ENCODE results near the gene THEMIS2. TPM values are rescaled to one million over a fixed set of nuclear protein-coding genes. Genes with fewer than 3 reads are reported as not detected.

THEMIS2 gene
- total and polyA plus RNA-seq, 2 of the 13 experiments (the other 11 are each of a cell fraction or from before 2014, with no cell fraction given) = 0.38 to 1.5 TPM

DNA sequence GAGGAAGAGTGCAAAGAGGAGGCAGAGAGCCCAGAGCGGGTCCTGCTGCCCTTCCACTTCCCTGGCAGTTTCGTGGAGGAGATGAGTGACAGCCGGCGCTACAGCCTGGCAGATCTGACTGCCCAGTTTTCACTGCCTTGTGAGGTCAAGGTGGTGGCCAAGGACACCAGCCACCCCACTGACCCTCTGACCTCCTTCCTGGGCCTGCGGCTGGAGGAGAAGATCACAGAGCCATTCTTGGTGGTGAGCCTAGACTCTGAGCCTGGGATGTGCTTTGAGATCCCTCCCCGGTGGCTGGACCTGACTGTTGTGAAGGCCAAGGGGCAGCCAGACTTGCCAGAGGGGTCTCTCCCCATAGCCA, 10.2 kb downstream of the THEMIS2 start:
- no peaks in the 10 kb centered on the region for H3K27me3 ChIP-seq (ENCODE audit: control insufficient read depth in 1 of 2, insufficient read depth in 2 of 2, low read length in 2 of 2)
- H3K27ac ChIP-seq (ENCODE audit: extremely low read length, insufficient read depth, low read length) = no peak overlapping the region
- H2AFZ ChIP-seq (ENCODE audit: low read length) = no peak overlapping the region
- no TSS peak for BruUV-seq (replicated peaks)
- no peak overlapping the region for H3K4me3 ChIP-seq (replicated peaks in 1 of 3; ENCODE audit: insufficient read depth in 1 of 3, low read depth in 2 of 3, low read length in 3 of 3)
- peaks cover 11% of the 10 kb centered on the region for H3K4me1 ChIP-seq (ENCODE audit: insufficient read depth, low read length)
- TF ChIP-seq ZNF615 (CRISPR knock-in tag; IDR thresholded peaks at IDR 0.05; ENCODE audit: borderline replicate concordance) (no peak), XBP1 (CRISPR knock-in tag; IDR thresholded peaks at IDR 0.05) (no peak), RXRA (CRISPR knock-in tag; IDR thresholded peaks at IDR 0.05) (peak; percentile 55; the same call in 1 of the 2 replicates), HNF4A (CRISPR knock-in tag; IDR thresholded peaks at IDR 0.05) (0 out of 2 replicates have a peak, but pooled peaks have one; percentile 11), RARA (CRISPR knock-in tag; IDR thresholded peaks at IDR 0.05) (peak; percentile 49; the same call in 1 of the 2 replicates), ZFP41 (CRISPR knock-in tag; IDR thresholded peaks at IDR 0.05; ENCODE audit: borderline replicate concordance) (no peak), ZNF12 (CRISPR knock-in tag; IDR thresholded peaks at IDR 0.05) (no peak), ZNF33A (CRISPR knock-in tag; IDR thresholded peaks at IDR 0.05; ENCODE audit: borderline replicate concordance) (no peak)
- TF ChIP-seq, protein P1, sequence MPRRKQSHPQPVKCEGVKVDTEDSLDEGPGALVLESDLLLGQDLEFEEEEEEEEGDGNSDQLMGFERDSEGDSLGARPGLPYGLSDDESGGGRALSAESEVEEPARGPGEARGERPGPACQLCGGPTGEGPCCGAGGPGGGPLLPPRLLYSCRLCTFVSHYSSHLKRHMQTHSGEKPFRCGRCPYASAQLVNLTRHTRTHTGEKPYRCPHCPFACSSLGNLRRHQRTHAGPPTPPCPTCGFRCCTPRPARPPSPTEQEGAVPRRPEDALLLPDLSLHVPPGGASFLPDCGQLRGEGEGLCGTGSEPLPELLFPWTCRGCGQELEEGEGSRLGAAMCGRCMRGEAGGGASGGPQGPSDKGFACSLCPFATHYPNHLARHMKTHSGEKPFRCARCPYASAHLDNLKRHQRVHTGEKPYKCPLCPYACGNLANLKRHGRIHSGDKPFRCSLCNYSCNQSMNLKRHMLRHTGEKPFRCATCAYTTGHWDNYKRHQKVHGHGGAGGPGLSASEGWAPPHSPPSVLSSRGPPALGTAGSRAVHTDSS (CRISPR knock-in tag; conservative IDR thresholded peaks at IDR 0.05) = no peak
- WGBS (ENCODE audit: low lambda C conversion rate) = 100% methylated on average over 2 of the region's 6 CpGs
- intact Hi-C loops (cut with micrococcal nuclease; ENCODE audit: unreplicated experiment) = no loop called here
- H3K9me3 ChIP-seq (ENCODE audit: low read length) = no peaks in the 10 kb centered on the region
- ChIA-PET POLR2A (no interaction called here), CTCF (ENCODE audit: low intra/inter-chr PET ratio, low total read pairs) (no interaction called here)
- H3K4me2 ChIP-seq (ENCODE audit: low read depth, low read length) = no peak overlapping the region
- DNase-seq (ENCODE audit: low spot score) = no peak
- H3K36me3 ChIP-seq (replicated peaks in 1 of 2; ENCODE audit: control insufficient read depth in 1 of 2, insufficient read depth in 2 of 2, low read length in 2 of 2) = peaks cover 0 to 2% of the 10 kb centered on the region in 2 experiments; a peak in 1 of 5 replicates
- in situ Hi-C loops (cut with HindIII; ENCODE audit: extremely low pct_ligation_motif_present, low pct_unique_long_range_greater_than_20kb) = no loop called here
- no peaks in the 10 kb centered on the region for H4K20me1 ChIP-seq (ENCODE audit: insufficient read depth, low read length)
- no peaks in the 10 kb centered on the region for H3K79me2 ChIP-seq (ENCODE audit: insufficient read depth, low read length)
- no peak overlapping the region for H3K9ac ChIP-seq (ENCODE audit: insufficient read depth, low read depth, low read length)
- no peak for ATAC-seq
- no peak for FAIRE-seq

Data from HepG2 (cell line).